Measurements from ENCODE around the gene AGPAT4. TPM values are rescaled to one million over a fixed set of nuclear protein-coding genes. Genes with fewer than 3 reads are reported as not detected.
"Not testable (repeated sequence)": the region's sequence is repeated elsewhere in the genome, so short reads cannot be mapped to it uniquely, and the experiment has no call there.

Gene AGPAT4
- total RNA-seq, 1 donor from 2014 or later: 6.6 TPM

DNA sequence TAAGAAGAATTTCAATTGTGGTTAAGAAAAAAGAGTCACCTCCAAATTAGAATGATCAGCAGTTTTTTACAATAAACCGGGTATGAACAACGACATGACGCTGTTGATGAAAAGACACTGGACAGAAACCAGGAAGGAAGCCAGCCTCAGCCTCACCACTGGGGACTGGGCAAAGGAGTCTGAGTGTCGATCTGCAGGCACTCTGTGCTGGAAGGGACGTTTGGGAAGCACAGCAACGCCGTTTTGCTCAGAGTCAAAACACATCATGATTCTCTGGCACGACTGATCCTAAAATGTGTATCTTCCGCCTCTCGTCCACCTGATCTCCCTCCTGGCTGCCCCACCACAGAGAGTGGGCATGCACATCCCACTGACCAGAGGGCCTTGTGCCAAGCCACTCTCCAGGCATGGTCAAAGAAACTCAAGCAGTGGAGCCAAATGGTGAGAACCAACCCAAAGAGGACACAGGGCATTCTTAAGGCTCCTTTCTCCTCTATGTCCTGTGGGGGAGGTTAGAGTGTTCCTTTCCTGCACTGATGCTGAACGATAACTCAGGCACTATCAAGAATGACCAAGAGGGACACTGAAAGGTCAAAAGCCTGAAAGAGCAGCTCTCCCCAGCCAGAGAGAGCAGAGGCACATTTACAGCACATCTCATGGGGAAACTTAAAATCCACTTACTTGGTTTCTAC lies 68.8 kb downstream of the AGPAT4 start:
- DNase-seq (ENCODE audit: low read depth): no peak

- no peak for DNase-seq (ENCODE audit: low read depth)
Measured at GRCh38 chr6:161200610-161201370, 73.1 kb downstream of the AGPAT4 start.

DNA sequence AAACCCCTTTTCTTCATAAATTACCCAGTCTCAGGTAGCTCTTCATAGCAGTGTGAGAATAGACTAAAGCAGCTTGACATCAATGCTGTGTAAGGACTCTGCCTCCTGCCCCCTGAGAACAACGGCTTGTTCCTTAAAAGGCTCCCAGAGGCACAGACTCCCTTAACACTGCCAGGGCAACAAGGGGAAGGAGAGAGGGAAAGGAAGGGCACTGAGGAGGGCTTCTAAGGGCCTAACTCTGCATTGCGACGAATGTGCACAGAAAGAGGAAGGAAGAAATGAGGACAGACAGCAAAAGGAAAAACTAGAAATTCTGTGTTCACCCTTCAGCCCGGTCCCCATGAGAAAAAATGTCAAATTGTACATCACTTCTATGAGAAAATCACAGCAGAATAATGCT lies 74.0 kb downstream of the AGPAT4 start:
- DNase-seq (ENCODE audit: low read depth): no peak

GRCh38 chr6:161198783-161199460 lies 74.9 kb downstream of the AGPAT4 start:
- DNase-seq (ENCODE audit: low read depth): no peak

- DNase-seq (ENCODE audit: low read depth): no peak
Measured at GRCh38 chr6:161198176-161198575, 75.7 kb downstream of the AGPAT4 start.

DNA sequence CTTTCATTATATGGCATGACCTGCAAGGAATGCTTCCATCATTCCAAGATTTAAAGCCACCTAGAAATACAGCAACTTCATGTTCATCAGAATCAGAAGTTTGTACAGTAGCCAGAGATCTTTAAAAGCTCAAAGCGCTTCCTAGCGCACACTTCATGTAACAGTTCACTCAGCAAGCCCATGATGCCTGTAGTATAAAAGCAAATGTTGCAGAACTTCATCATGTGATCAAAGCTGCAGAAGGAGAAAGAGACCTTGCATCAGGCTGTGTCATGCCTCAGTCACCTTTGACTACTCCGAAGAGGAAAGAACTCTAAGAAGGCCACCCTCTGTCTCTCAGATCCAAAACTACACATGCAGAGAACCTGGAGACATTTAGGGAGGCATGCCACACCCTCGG lies 78.5 kb downstream of the AGPAT4 start:
- DNase-seq (ENCODE audit: low read depth): no peak

DNA sequence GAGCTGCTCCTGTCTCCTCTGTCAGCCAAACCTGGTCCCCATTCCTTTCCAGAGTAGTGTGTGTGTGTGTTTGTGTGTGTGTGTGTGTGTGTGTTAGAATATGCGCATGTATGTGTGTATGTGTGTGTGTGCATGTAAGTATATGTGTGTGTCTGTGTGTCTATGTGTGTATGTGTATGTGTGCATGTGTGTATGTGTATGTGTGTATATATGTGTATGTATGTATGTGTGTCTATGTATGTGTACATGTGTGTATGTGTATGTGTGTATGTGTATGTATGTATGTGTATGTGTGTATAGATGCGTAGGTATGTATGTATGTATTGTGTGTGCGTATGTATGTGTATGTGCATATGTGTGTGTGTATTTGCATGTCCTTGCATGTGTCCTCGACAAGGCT lies 79.5 kb downstream of the AGPAT4 start:
- DNase-seq (ENCODE audit: low read depth): no peak

GRCh38 chr6:161192636-161193411 lies 81.0 kb downstream of the AGPAT4 start:
- DNase-seq (ENCODE audit: low read depth): no peak

DNA sequence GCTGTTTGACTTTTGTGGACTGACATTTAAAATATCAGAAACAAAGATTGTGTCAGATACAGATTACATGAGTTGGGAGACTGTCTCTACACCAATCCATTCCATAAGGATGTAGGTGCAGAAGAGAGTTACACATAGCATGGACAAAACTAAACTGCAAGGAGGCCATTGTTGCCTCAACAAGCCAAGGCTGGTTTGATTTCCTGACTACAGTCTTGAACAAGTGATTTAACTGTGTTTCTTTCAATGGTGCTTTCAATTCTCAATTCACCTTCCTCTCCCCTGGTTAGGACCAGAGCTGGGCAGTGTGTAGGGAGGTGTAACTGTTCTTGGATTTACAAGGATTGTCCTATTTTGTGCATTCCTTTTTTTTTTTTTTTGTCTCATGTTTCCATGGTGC lies 82.2 kb downstream of the AGPAT4 start:
- DNase-seq (ENCODE audit: low read depth): no peak

DNA sequence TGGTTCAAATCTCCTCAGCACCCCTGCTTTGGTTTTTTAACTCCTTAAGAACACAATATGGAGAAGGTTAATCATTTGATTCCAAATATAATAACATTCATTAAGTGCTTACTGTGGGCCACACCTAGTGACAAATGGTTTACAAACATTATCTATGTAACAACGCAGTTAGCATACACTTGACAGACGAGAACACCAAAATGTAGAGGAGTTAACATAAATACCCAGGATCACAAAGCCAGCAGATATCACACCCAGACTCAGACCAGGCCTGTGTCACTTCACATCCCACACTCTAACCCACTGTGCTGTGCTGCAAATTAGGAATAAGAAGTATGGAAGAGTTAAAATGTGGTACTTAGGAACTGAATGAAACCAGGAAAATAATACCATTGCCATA lies 82.9 kb downstream of the AGPAT4 start:
- no peak for DNase-seq (ENCODE audit: low read depth)

- no peak for DNase-seq (ENCODE audit: low read depth)
Measured at GRCh38 chr6:161189891-161190290, 84.0 kb downstream of the AGPAT4 start.

DNA sequence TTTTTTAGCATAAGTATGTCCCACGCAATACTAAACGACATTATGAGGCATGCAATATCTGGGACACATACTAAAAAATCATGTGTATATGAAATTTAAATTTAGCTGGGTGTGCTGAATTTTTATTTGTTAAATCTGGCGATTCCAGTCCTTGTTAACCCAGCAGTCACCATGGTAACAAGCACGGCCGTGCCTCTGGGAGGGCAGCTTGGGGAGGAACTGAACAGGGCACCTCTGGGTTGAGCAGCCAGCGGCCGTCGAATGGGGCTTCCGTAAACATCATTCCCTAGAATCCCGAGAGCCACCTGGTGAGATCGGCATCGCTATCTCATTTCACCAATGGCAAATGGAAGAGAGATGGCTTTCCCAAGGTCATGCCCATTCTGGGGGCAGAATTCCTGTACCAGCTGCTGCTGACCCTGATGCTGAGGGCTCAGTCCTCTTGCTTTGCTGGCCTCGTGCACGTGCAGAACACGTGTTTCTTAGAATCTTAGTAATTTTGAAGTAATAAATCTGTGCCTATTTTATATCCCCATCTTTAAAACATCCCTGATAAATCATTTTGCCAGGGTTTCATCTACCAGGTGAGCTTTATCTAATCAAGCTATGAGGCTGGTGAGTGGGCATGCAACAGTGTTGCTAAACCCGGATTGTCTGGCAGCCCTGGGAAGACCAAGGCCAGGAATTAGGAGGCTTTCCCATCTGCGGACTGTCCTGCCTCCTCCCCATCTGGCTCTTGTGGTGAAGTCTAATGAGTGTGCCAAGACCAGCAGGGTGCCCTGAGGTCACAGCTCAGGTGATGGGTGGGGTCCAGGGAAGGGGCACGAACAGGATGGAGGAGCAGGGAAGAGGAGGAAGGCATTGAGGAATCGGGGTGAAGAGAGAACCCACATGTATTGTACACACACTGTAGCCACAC lies 85.1 kb downstream of the AGPAT4 start:
- DNase-seq (ENCODE audit: low read depth): no peak

DNA sequence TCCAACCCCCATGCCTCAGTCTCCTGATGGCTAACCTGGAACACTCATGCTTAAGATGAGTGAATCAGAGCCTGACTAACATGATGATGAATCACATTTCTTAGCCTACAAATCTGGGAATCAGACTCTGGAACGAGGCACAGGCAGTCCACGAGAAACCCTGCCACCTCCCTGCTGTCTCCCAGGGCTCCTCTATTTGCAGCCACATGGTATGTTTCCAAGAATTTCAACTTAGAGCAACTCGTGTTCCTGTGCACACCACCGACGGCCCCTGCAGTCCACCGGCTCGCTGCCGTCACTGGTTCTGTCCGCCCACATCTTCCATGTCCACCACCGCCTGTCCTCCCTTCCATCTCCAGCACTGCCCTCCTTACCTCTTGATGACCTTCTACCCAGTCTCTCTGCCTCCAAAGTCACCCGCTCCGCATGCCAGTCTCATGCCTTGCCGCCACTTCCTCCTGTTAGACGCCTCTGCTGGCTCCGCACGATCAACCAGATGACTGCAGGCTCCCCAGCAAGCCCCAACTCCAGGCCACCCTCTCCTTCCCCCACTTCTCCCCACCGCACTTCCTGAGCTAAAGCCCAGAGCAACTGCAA lies 87.6 kb downstream of the AGPAT4 start:
- peak; percentile 17 for DNase-seq (ENCODE audit: low read depth)

GRCh38 chr6:161181121-161181520 lies 92.7 kb downstream of the AGPAT4 start:
- no peak for DNase-seq (ENCODE audit: low read depth)

DNA sequence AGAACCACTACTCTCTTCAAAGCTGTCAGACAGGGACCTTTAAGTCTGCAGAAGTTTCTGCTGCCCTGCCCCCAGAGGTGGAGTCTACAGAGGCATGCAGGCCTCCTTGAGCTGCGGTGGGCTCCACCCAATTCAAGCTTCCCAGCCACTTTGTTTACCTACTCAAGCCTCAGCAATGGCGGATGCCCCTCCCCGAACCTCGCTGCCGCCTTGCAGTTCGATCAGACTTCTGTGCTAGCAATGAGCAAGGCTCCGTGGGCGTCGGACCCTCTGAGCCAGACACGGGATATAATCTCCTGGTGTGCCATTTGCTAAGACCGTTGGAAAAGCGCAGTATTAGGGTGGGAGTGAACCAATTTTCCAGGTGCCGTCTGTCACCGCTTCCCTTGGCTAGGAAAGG lies 95.7 kb downstream of the AGPAT4 start:
- DNase-seq (ENCODE audit: low read depth): not testable (repeated sequence)

GRCh38 chr6:161176428-161176827 lies 97.4 kb downstream of the AGPAT4 start:
- not testable (repeated sequence) for DNase-seq (ENCODE audit: low read depth)

- DNase-seq (ENCODE audit: low read depth): not testable (repeated sequence)
Measured at GRCh38 chr6:161172769-161173168, 101.1 kb downstream of the AGPAT4 start.

DNA sequence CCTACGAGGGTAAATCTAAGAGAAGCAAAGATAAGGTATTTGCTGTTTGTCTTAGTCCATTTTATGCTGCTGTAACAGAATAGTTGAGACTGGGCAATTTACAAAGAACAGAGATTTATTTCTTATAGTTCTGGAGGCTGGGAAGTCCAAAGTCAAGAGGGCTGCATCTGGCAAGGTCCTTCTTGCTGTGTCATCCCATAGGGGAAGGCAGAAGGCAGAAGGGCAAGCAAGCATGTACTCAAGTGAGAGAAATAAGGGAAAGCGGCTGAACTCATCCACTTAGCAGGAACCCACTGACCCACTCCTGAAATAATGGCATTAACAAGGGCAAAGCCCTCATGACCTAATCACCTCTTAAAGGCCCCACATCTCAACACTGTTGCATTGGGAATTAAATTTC lies 102.7 kb downstream of the AGPAT4 start:
- DNase-seq (ENCODE audit: low read depth): no peak

- peak; percentile 44 for DNase-seq (ENCODE audit: low read depth)
Measured at GRCh38 chr6:161169696-161170095, 104.2 kb downstream of the AGPAT4 start.

GRCh38 chr6:161169035-161169434 lies 104.8 kb downstream of the AGPAT4 start:
- DNase-seq (ENCODE audit: low read depth): no peak

Measured in myocyte (in vitro differentiated cells).